AG09319 (cell line): ENCODE measurements around the gene MT1F.

Source experiments
- DNase-seq: peaks from one replicate; pipeline ENCODE4 v3.0.0-alpha.2; 2010; ENCODE audit warnings: low read depth; ENCODE audit errors: extremely low read depth
- CTCF ChIP-seq: IDR thresholded peaks from 2 replicates; pipeline ENCODE4 v1.5.1; 2011; ENCODE audit warnings: low read depth, mild to moderate bottlenecking, inconsistent platforms, low read length, moderate library complexity

MT1F gene

GRCh38 chr16:56686758-56687157 lies 29.0 kb downstream of the MT1F start:
- DNase-seq, result no peak
- TF ChIP-seq CTCF, result no peak

- DNase-seq, result no peak
- TF ChIP-seq CTCF, result no peak
Observed at GRCh38 chr16:56688762-56689161, 31.0 kb downstream of the MT1F start.

GRCh38 chr16:56689171-56689570 lies 31.4 kb downstream of the MT1F start:
- no peak for TF ChIP-seq CTCF
- no peak for DNase-seq

- no peak for TF ChIP-seq CTCF
- no peak for DNase-seq
Observed at GRCh38 chr16:56690420-56691122, 32.8 kb downstream of the MT1F start.

GRCh38 chr16:56691885-56692284 lies 34.1 kb downstream of the MT1F start:
- no peak for TF ChIP-seq CTCF
- no peak for DNase-seq

GRCh38 chr16:56695246-56695645 lies 37.5 kb downstream of the MT1F start:
- TF ChIP-seq CTCF, result no peak
- no peak for DNase-seq

- no peak for TF ChIP-seq CTCF
Observed at GRCh38 chr16:56697456-56698155, 39.8 kb downstream of the MT1F start.

More at GRCh38 chr16:56697456-56698155, 39.8 kb downstream of the MT1F start:
- DNase-seq, result no peak
